HEK293 (cell line): ENCODE measurements around the gene CABCOCO1.

Source experiments
- BCL11B ChIP-seq: fragments of 450-650 bp; formaldehyde crosslinking; IDR thresholded peaks from 2 replicates; pipeline ENCODE4 v1.5.1; 2016; ENCODE audit warnings: low read depth, missing biosample characterization, missing genetic modification characterization
- TSHZ1 ChIP-seq: fragments of 450-650 bp; formaldehyde crosslinking; IDR thresholded peaks from 2 replicates; pipeline ENCODE4 v1.5.1; 2016; ENCODE audit warnings: missing biosample characterization, missing genetic modification characterization, borderline replicate concordance
- TF ChIP-seq, protein P1 (sequence below): fragments of 450-650 bp; formaldehyde crosslinking; IDR thresholded peaks from 2 replicates; pipeline ENCODE4 v1.5.1; 2016; ENCODE audit warnings: missing biosample characterization, missing genetic modification characterization

GRCh38 chr10:61632057-61632670, 30.6 kb upstream of the CABCOCO1 start:
- TF ChIP-seq, protein P1, sequence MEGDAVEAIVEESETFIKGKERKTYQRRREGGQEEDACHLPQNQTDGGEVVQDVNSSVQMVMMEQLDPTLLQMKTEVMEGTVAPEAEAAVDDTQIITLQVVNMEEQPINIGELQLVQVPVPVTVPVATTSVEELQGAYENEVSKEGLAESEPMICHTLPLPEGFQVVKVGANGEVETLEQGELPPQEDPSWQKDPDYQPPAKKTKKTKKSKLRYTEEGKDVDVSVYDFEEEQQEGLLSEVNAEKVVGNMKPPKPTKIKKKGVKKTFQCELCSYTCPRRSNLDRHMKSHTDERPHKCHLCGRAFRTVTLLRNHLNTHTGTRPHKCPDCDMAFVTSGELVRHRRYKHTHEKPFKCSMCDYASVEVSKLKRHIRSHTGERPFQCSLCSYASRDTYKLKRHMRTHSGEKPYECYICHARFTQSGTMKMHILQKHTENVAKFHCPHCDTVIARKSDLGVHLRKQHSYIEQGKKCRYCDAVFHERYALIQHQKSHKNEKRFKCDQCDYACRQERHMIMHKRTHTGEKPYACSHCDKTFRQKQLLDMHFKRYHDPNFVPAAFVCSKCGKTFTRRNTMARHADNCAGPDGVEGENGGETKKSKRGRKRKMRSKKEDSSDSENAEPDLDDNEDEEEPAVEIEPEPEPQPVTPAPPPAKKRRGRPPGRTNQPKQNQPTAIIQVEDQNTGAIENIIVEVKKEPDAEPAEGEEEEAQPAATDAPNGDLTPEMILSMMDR (tag by site-specific recombination), result no peak
- no peak; the same call in 1 of the 2 replicates for TF ChIP-seq TSHZ1 (tag by site-specific recombination)
- no peak for TF ChIP-seq BCL11B (tag by site-specific recombination)
